WI38 (cell line): ENCODE measurements around the gene DDI2.
"Not testable (repeated sequence)": the region's sequence is repeated elsewhere in the genome, so short reads cannot be mapped to it uniquely, and the experiment has no call there.

ENCODE experiments used
- H3K4me3 ChIP-seq: 2 replicates; pipeline ENCODE4 v1.5.1; 2011; ENCODE audit warnings: low read depth, mild to moderate bottlenecking, control low read depth, low read length
- TF ChIP-seq, protein P1 (sequence below): IDR thresholded peaks from 2 replicates; pipeline ENCODE4 v1.5.1; 2012; ENCODE audit warnings: low read depth, mild to moderate bottlenecking, control low read depth, low read length

DDI2 gene

DNA sequence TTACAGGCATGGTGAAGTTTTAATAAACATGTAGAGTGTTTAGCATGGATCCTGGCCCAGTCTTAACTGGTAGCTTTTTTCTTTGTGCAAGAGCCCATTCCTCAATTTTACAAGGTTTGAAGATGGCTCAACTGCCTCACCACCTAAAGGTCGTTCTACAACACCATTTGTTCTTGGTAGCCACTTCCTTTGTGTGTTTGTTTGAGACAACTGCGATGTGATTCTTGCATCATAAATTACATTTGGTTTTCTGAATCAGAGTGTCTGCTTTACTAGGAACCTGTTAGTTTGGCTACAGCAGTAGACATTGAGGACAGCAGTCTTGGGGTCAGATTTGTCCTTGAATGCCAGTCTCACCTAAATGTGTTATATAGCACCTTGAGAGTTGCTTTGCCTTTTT is 70.2 kb downstream of the DDI2 start:
- H3K4me3 ChIP-seq = no peak overlapping the region
- TF ChIP-seq, protein P1, sequence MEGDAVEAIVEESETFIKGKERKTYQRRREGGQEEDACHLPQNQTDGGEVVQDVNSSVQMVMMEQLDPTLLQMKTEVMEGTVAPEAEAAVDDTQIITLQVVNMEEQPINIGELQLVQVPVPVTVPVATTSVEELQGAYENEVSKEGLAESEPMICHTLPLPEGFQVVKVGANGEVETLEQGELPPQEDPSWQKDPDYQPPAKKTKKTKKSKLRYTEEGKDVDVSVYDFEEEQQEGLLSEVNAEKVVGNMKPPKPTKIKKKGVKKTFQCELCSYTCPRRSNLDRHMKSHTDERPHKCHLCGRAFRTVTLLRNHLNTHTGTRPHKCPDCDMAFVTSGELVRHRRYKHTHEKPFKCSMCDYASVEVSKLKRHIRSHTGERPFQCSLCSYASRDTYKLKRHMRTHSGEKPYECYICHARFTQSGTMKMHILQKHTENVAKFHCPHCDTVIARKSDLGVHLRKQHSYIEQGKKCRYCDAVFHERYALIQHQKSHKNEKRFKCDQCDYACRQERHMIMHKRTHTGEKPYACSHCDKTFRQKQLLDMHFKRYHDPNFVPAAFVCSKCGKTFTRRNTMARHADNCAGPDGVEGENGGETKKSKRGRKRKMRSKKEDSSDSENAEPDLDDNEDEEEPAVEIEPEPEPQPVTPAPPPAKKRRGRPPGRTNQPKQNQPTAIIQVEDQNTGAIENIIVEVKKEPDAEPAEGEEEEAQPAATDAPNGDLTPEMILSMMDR = no peak

DNA sequence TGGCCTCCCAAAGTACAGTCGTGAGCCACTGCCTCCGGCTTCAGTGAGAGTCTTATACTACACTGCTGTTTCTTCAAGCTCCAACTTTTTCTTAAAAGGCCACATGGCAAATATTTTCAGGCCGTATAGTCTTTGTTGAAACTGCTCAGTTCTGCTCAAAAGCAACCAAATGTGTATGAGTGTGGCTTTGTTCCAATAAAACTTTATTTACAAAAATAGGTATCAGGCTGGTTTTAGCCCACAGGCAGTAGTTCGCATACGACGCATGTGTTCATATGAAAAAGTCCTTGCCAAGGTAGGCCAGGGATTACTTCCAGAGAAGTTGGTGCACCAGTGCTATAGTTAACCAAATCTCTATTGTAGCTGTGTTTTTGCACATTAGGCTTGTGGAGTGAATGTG is 73.1 kb downstream of the DDI2 start:
- H3K4me3 ChIP-seq = no peak overlapping the region
- TF ChIP-seq, protein P1 = no peak

DNA sequence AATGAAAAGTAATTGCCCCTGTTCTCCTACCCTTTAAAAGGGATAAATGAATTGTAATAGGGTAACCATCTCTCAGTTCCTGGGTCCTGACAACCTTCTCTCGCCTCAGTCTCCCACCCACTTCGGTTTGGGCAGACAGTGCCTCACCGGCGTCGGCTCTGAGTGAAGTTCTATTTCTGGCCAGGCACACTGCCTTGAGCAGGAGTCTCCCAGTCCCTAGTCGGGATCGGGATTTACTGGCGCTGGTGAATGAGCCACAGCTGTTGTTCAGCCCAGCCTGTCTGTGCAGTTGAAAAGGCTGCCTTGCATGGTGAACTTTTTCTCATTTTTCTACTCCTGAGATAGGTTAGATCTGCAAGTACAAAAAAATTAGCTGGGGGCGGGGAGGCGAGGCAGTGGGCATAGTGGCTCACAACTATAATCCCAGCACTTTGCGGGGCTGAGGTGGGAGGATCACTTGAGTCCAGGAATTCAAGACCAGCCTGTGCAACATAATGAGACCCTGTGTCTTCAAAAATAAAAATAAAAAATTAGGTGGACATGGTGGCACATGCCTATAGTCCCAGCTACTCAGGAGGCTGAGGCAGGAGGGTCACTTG is 74.3 kb downstream of the DDI2 start:
- H3K4me3 ChIP-seq = no peak overlapping the region
- TF ChIP-seq, protein P1 = no peak

DNA sequence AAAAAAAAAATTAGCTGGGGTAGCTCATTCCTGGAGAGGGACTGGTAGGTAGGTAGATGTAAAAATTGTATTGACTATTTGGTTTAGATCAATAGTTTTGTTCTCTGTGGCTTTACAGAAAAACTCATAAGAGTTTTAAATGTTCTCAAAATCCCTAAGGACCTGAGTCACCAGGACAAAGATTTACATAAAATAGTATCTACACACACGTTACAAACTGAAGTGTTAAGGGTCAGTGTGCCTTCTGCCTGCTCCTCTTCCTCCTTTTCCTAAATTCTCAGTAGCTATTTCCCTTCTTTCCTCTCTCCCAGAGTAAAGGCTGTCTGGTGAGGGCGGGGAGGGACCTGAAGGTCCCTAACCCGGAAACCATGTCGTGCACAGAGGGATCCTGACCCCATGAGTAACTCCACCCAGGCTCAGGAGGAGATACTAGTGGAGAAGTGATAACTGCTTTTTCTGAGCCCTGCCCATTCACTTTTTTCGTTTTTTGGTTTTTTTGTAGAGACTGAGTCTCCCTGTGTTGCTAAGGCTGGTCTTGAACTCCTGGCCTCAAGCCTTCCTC is 74.9 kb downstream of the DDI2 start:
- TF ChIP-seq, protein P1 = no peak
- no peak overlapping the region for H3K4me3 ChIP-seq

DNA sequence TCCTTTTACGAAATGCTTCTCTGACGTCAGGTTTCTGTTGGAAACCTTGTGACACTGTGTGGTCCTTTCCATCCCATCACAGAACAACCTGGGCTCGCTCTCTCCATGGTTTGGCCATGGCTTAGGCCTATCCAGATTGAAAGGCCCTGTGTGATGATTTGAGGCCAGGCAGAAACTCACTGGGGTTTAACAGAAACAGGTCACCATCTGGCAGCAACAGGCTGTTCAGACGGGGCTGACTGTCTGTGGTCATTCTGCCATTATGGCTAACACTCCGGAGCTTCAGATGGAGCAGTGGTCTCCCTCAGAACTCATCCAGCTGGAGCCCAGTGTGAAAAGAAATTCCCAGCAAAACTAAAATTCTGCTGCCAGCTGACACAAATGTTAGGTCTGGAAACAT is 76.1 kb downstream of the DDI2 start:
- no peak overlapping the region for H3K4me3 ChIP-seq
- TF ChIP-seq, protein P1 = no peak

DNA sequence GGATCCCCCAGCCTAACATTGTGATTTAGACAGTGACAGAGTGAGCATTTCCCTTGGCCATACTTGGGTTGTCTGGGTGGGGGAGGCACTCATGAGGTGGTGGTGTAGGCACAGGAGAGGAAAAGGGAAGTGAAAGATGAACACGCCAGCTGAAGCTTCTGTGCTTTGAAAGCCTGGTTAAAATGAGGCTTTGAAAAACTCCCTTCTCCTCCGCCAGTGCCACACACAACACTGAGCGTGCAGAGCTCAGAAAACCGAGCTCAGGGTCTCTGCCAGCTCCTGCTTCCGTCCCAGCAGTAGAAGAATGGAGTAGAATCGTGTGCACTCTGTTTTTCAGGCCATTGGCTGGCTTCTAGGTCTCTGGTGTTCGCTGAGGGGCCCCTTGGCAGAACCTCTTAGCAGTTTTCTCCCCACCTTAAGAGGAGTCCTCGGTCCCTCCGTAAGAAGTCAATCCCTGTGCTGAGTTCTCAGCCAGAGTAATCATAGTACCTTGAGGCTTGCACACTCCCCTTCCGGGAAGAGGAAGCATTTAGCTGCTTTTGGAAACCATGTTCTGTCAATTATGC is 79.8 kb downstream of the DDI2 start:
- no peak overlapping the region for H3K4me3 ChIP-seq
- TF ChIP-seq, protein P1 = no peak

DNA sequence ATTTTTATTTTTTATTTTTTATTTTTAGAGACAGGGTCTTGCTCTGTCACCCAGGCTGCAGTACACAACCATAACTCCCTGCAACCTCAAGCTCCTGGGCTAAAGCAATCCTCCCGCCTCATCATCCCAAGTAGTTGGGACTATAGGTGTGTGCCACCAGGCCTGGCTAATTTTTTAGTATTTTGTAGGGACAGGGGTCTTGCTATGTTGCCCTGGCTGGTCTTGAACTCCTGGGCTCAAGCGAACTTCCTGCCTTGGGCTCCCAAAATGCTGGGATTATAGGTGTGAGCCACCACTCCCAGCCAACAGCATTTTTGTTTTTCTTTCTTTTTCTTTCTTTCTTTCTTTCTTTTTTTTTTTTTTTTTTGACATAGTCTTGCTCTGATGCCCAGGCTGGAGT is 80.9 kb downstream of the DDI2 start:
- no peak overlapping the region for H3K4me3 ChIP-seq
- TF ChIP-seq, protein P1 = no peak

DNA sequence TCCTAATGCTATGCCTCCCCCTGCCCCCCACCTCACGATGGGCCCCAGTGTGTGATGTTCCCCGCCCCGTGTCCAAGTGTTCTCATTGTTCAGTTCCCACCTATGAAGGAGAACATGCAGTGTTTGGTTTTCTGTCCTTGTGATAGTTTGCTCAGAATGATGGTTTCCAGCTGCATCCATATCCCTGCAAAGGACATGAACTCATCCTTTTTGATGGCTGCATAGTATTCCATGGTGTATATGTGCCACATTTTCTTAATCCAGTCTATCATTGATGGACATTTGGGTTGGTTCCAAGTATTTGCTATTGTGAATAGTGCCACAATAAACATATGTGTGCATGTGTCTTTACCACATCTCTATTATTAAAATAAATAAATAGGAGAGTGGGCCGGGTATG is 82.1 kb downstream of the DDI2 start:
- H3K4me3 ChIP-seq = not testable (repeated sequence)
